Measurements from ENCODE around the gene PGRMC2.

DNA sequence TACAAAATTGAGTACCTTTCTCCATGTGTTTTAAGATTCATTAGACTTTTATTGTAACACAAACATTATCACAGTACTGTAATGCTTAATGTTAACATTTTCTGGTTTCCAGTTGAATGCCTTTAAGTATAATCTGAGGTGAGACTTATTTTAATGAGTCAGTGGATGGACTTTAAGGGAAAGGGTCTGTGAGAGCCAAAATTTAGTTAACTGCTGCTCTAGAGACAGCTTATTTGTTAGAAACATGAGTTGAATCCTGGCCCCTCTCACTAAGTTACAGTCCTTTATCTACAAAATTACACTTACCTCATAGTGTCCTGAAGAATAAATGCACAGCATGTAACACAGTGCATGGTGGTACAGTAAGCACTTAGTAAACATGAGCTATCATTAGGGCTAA lies 66.0 kb downstream of the PGRMC2 start:
- TF ChIP-seq, protein P1, sequence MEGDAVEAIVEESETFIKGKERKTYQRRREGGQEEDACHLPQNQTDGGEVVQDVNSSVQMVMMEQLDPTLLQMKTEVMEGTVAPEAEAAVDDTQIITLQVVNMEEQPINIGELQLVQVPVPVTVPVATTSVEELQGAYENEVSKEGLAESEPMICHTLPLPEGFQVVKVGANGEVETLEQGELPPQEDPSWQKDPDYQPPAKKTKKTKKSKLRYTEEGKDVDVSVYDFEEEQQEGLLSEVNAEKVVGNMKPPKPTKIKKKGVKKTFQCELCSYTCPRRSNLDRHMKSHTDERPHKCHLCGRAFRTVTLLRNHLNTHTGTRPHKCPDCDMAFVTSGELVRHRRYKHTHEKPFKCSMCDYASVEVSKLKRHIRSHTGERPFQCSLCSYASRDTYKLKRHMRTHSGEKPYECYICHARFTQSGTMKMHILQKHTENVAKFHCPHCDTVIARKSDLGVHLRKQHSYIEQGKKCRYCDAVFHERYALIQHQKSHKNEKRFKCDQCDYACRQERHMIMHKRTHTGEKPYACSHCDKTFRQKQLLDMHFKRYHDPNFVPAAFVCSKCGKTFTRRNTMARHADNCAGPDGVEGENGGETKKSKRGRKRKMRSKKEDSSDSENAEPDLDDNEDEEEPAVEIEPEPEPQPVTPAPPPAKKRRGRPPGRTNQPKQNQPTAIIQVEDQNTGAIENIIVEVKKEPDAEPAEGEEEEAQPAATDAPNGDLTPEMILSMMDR (IDR thresholded peaks at IDR 0.05; ENCODE audit: low read depth, low read length) = no peak
- TF ChIP-seq POLR2A (IDR thresholded peaks at IDR 0.05; ENCODE audit: extremely low read depth, insufficient read length) = no peak

Data from NB4 (cell line).